Upper lobe of left lung (tissue), 4 donors: ENCODE data around the gene C13orf46.
"Not testable (repeated sequence)": the region's sequence is repeated elsewhere in the genome, so short reads cannot be mapped to it uniquely, and the experiment has no call there.

ENCODE experiments used
- CTCF ChIP-seq, 6 experiments: fragments of 450-650 bp in 4 of 6; fragments of 200-600 bp in 2 of 6; sonication (generic) in 2 of 6; IDR thresholded peaks; one replicate each; pipeline ENCODE4 v1.5.1; 2016 to 2019; ENCODE audit warnings: antibody characterized with exemption in 6 of 6
- EP300 ChIP-seq, 4 donors: sonication (generic); formaldehyde crosslinking; IDR thresholded peaks; one replicate each; pipeline ENCODE4 v1.5.1; 2017; ENCODE audit warnings: antibody characterized with exemption in 4 of 4, control low read depth in 2 of 4
- POLR2A ChIP-seq, 4 donors: fragments of 450-650 bp; IDR thresholded peaks; one replicate each; pipeline ENCODE4 v1.5.1; 2016 to 2017; ENCODE audit warnings: antibody characterized with exemption in 4 of 4, mild to moderate bottlenecking in 2 of 4
- POLR2AphosphoS5 ChIP-seq, 2 donors: sonication (generic); formaldehyde crosslinking; IDR thresholded peaks; one replicate each; pipeline ENCODE4 v1.5.1; 2017; ENCODE audit warnings: antibody characterized with exemption in 2 of 2

GRCh38 chr13:114020134-114020533 lies 46.3 kb upstream of the C13orf46 start:
- not testable (repeated sequence) for TF ChIP-seq POLR2A, POLR2AphosphoS5, CTCF, EP300 (IDR thresholded peaks at IDR 0.05)
